ENCODE results near the gene CNTNAP5. TPM values are rescaled to one million over a fixed set of nuclear protein-coding genes. Genes with fewer than 3 reads are reported as not detected.

CNTNAP5 gene
- total and polyA plus RNA-seq, 2 of the 13 experiments (the other 11 are each of a cell fraction or from before 2014, with no cell fraction given), result not detected

GRCh38 chr2:124566518-124566970 lies 541.5 kb downstream of the CNTNAP5 start (continued):
- TF ChIP-seq MXD3 (CRISPR knock-in tag; IDR thresholded peaks at IDR 0.05), result no peak
- TF ChIP-seq ZNF609 (CRISPR knock-in tag; IDR thresholded peaks at IDR 0.05; ENCODE audit: borderline replicate concordance), result peak; percentile 96
- TF ChIP-seq AHR (CRISPR knock-in tag; IDR thresholded peaks at IDR 0.05), result no peak
- no peak for TF ChIP-seq ZNF546 (CRISPR knock-in tag; conservative IDR thresholded peaks at IDR 0.05)
- TF ChIP-seq ZFP82 (CRISPR knock-in tag; IDR thresholded peaks at IDR 0.05; ENCODE audit: borderline replicate concordance), result no peak; the same call in 1 of the 2 replicates
- TF ChIP-seq MLXIP (CRISPR knock-in tag; IDR thresholded peaks at IDR 0.05; ENCODE audit: borderline replicate concordance), result peak; percentile 95
- no peak for TF ChIP-seq BCLAF1 (IDR thresholded peaks at IDR 0.05)
- no peak for TF ChIP-seq ZNF776 (CRISPR knock-in tag; IDR thresholded peaks at IDR 0.05)
- no peak; the same call in 1 of the 2 replicates for TF ChIP-seq GABPB1 (CRISPR knock-in tag; IDR thresholded peaks at IDR 0.05)
- peak; percentile 64; the same call in 1 of the 2 replicates for TF ChIP-seq GATA4 (IDR thresholded peaks at IDR 0.05; ENCODE audit: borderline replicate concordance, low read depth)
- peak; percentile 90 for TF ChIP-seq PITX1 (CRISPR knock-in tag; IDR thresholded peaks at IDR 0.05)
- TF ChIP-seq ETV5 (CRISPR knock-in tag; IDR thresholded peaks at IDR 0.05; ENCODE audit: borderline replicate concordance), result peak; percentile 82
- TF ChIP-seq ZNF850 (CRISPR knock-in tag; conservative IDR thresholded peaks at IDR 0.05), result no peak
- peak; percentile 93 for TF ChIP-seq ERF (CRISPR knock-in tag; IDR thresholded peaks at IDR 0.05)
- no peak for TF ChIP-seq STAT5B (CRISPR knock-in tag; IDR thresholded peaks at IDR 0.05)
- TF ChIP-seq FUBP1 (CRISPR knock-in tag; IDR thresholded peaks at IDR 0.05; ENCODE audit: borderline replicate concordance), result no peak
- no peak for TF ChIP-seq CCAR2 (optimal IDR thresholded peaks at IDR 0.05; ENCODE audit: low read depth, low read length)
